ENCODE measurements around the gene UST.

- no peak for TF ChIP-seq EZH2 (IDR thresholded peaks at IDR 0.05; ENCODE audit: borderline replicate concordance, insufficient read depth, low read depth, low read length, poor library complexity, severe bottlenecking)
- TF ChIP-seq, protein P1, sequence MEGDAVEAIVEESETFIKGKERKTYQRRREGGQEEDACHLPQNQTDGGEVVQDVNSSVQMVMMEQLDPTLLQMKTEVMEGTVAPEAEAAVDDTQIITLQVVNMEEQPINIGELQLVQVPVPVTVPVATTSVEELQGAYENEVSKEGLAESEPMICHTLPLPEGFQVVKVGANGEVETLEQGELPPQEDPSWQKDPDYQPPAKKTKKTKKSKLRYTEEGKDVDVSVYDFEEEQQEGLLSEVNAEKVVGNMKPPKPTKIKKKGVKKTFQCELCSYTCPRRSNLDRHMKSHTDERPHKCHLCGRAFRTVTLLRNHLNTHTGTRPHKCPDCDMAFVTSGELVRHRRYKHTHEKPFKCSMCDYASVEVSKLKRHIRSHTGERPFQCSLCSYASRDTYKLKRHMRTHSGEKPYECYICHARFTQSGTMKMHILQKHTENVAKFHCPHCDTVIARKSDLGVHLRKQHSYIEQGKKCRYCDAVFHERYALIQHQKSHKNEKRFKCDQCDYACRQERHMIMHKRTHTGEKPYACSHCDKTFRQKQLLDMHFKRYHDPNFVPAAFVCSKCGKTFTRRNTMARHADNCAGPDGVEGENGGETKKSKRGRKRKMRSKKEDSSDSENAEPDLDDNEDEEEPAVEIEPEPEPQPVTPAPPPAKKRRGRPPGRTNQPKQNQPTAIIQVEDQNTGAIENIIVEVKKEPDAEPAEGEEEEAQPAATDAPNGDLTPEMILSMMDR (IDR thresholded peaks at IDR 0.05), result no peak
Measured at GRCh38 chr6:148793721-148794120, 46.9 kb downstream of the UST start.
